ENCODE data around the gene IDH3A.
A peak's percentile ranks its signal among the peaks of the same experiment; 100 is the strongest.

IDH3A gene

GRCh38 chr15:78157203-78157602 is 8.0 kb downstream of the IDH3A start:
- in situ Hi-C loops (cut with HindIII; ENCODE audit: low pct_unique_long_range_greater_than_20kb, low sequenced_read_pairs): no loop called here
- no peak for TF ChIP-seq JUND (IDR thresholded peaks at IDR 0.05; ENCODE audit: low read depth)
- DNase-seq (ENCODE audit: low read depth in 1 of 2, low spot score in 1 of 2): no peak

GRCh38 chr15:78159395-78159794 is 10.2 kb downstream of the IDH3A start:
- no peak for DNase-seq (ENCODE audit: low read depth in 1 of 2, low spot score in 1 of 2)
- in situ Hi-C loops (cut with HindIII; ENCODE audit: low pct_unique_long_range_greater_than_20kb, low sequenced_read_pairs): no loop called here
- TF ChIP-seq JUND (IDR thresholded peaks at IDR 0.05; ENCODE audit: low read depth): no peak

GRCh38 chr15:78162038-78162437 is 12.9 kb downstream of the IDH3A start:
- no peak for DNase-seq (ENCODE audit: low read depth in 1 of 2, low spot score in 1 of 2)
- in situ Hi-C loops (cut with HindIII; ENCODE audit: low pct_unique_long_range_greater_than_20kb, low sequenced_read_pairs): no loop called here
- TF ChIP-seq JUND (IDR thresholded peaks at IDR 0.05; ENCODE audit: low read depth): no peak

GRCh38 chr15:78164010-78164409 is 14.8 kb downstream of the IDH3A start:
- no peak for DNase-seq (ENCODE audit: low read depth in 1 of 2, low spot score in 1 of 2)
- in situ Hi-C loops (cut with HindIII; ENCODE audit: low pct_unique_long_range_greater_than_20kb, low sequenced_read_pairs): no loop called here
- no peak for TF ChIP-seq JUND (IDR thresholded peaks at IDR 0.05; ENCODE audit: low read depth)

- TF ChIP-seq JUND (IDR thresholded peaks at IDR 0.05; ENCODE audit: low read depth): no peak
- in situ Hi-C loops (cut with HindIII; ENCODE audit: low pct_unique_long_range_greater_than_20kb, low sequenced_read_pairs): no loop called here
- DNase-seq (ENCODE audit: low read depth in 1 of 2, low spot score in 1 of 2): no peak
Measured at GRCh38 chr15:78167227-78167888, 18.2 kb downstream of the IDH3A start.

- no peak for TF ChIP-seq JUND (IDR thresholded peaks at IDR 0.05; ENCODE audit: low read depth)
- in situ Hi-C loops (cut with HindIII; ENCODE audit: low pct_unique_long_range_greater_than_20kb, low sequenced_read_pairs): no loop called here
- DNase-seq (ENCODE audit: low read depth in 1 of 2, low spot score in 1 of 2): no peak
Measured at GRCh38 chr15:78168608-78169007, 19.4 kb downstream of the IDH3A start.

- no peak for TF ChIP-seq JUND (IDR thresholded peaks at IDR 0.05; ENCODE audit: low read depth)
- DNase-seq (ENCODE audit: low read depth in 1 of 2, low spot score in 1 of 2): no peak
- in situ Hi-C loops (cut with HindIII; ENCODE audit: low pct_unique_long_range_greater_than_20kb, low sequenced_read_pairs): no loop called here
Measured at GRCh38 chr15:78170848-78171773, 21.9 kb downstream of the IDH3A start.

- in situ Hi-C loops (cut with HindIII; ENCODE audit: low pct_unique_long_range_greater_than_20kb, low sequenced_read_pairs): no loop called here
- TF ChIP-seq JUND (IDR thresholded peaks at IDR 0.05; ENCODE audit: low read depth): no peak
- DNase-seq (ENCODE audit: low read depth in 1 of 2, low spot score in 1 of 2): no peak
Measured at GRCh38 chr15:78171864-78172472, 22.8 kb downstream of the IDH3A start.

- in situ Hi-C loops (cut with HindIII; ENCODE audit: low pct_unique_long_range_greater_than_20kb, low sequenced_read_pairs): no loop called here
Measured at GRCh38 chr15:78174401-78174800, 25.2 kb downstream of the IDH3A start.

GRCh38 chr15:78175330-78175729 is 26.2 kb downstream of the IDH3A start:
- in situ Hi-C loops (cut with HindIII; ENCODE audit: low pct_unique_long_range_greater_than_20kb, low sequenced_read_pairs): no loop called here

More at GRCh38 chr15:78174401-78174800, 25.2 kb downstream of the IDH3A start:
- DNase-seq (ENCODE audit: low read depth in 1 of 2, low spot score in 1 of 2): no peak
- TF ChIP-seq JUND (IDR thresholded peaks at IDR 0.05; ENCODE audit: low read depth): no peak

GRCh38 chr15:78177447-78177873 is 28.3 kb downstream of the IDH3A start:
- in situ Hi-C loops (cut with HindIII; ENCODE audit: low pct_unique_long_range_greater_than_20kb, low sequenced_read_pairs): no loop called here

More at GRCh38 chr15:78175330-78175729, 26.2 kb downstream of the IDH3A start:
- TF ChIP-seq JUND (IDR thresholded peaks at IDR 0.05; ENCODE audit: low read depth): no peak
- peak in 1 of 2 experiments; percentile 25 for DNase-seq (ENCODE audit: low read depth in 1 of 2, low spot score in 1 of 2)

GRCh38 chr15:78178064-78178463 is 28.9 kb downstream of the IDH3A start:
- in situ Hi-C loops (cut with HindIII; ENCODE audit: low pct_unique_long_range_greater_than_20kb, low sequenced_read_pairs): no loop called here
- TF ChIP-seq JUND (IDR thresholded peaks at IDR 0.05; ENCODE audit: low read depth): no peak
- no peak for DNase-seq (ENCODE audit: low read depth in 1 of 2, low spot score in 1 of 2)

More at GRCh38 chr15:78177447-78177873, 28.3 kb downstream of the IDH3A start:
- no peak for TF ChIP-seq JUND (IDR thresholded peaks at IDR 0.05; ENCODE audit: low read depth)
- peak; percentile 27 to 43 for DNase-seq (ENCODE audit: low read depth in 1 of 2, low spot score in 1 of 2)
